Mucosa of descending colon (tissue), 3 donors: ENCODE data around the gene S100A16. TPM values are rescaled to one million over a fixed set of nuclear protein-coding genes. Genes with fewer than 3 reads are reported as not detected.

ENCODE experiments used
- ATAC-seq: fragments of 200-7000 bp; cut with Tn5 transposase; one replicate; pipeline ENCODE4 v1.9.1; 2020; ENCODE audit warnings: mild to moderate bottlenecking, moderate library complexity
- DNase-seq, 3 donors: peaks; one replicate each; pipeline ENCODE4 v3.0.0-alpha.2; 2020
- H3K36me3 ChIP-seq: fragments of 200-600 bp; one replicate; pipeline ENCODE4 v1.8.0; 2021; ENCODE audit warnings: low read depth, mild to moderate bottlenecking
- H3K4me1 ChIP-seq: fragments of 200-600 bp; one replicate; pipeline ENCODE4 v1.8.0; 2021; ENCODE audit warnings: low read depth, mild to moderate bottlenecking
- H3K4me3 ChIP-seq: fragments of 200-600 bp; one replicate; pipeline ENCODE4 v1.8.0; 2021; ENCODE audit warnings: mild to moderate bottlenecking
- H3K9me3 ChIP-seq: fragments of 200-600 bp; one replicate; pipeline ENCODE4 v1.8.0; 2021; ENCODE audit warnings: mild to moderate bottlenecking
- CTCF ChIP-seq: fragments of 200-600 bp; IDR thresholded peaks from one replicate; pipeline ENCODE4 v1.8.0; 2022; ENCODE audit warnings: antibody characterized with exemption, mild to moderate bottlenecking
- intact Hi-C, 2 donors: fragments of 100-400 bp; cut with DNase I in 1 of 2; cut with micrococcal nuclease in 1 of 2; formaldehyde crosslinking; loops; one replicate each; pipeline versions ENCODE4 v1.11.0 to v1.11.1; 2022; cut with DNase I, micrococcal nuclease
- total RNA-seq, 3 donors: library from RNA; stranded (reverse); fragmentation: NEBNext Ultra II Directional in 2 of 3; extraction: Animal tissue kit (Norgen Biotek cat#: 25700) in 2 of 3; gene quantifications; one replicate each; pipeline versions ENCODE4 v1.2.1 to v1.2.4, GENCODE V29; 2021 to 2023
- donor health status: DM: no; HTN: no; CAD: no; lungs with moderate emphysema.
- donor health status: DM: no; HTN: no; CAD: no.
- donor health status: DM: no; HTN: yes; CAD: no.

Gene S100A16
- total RNA-seq, 3 donors from 2014 or later = 79.9 to 156 (median 139) TPM

- TF ChIP-seq CTCF = peak; percentile 12
- H3K9me3 ChIP-seq = no peaks in the 10 kb centered on the region
These were observed 45.6 kb upstream of the S100A16 start, which contains the start of gene SNAPIN for GRCh38 chr1:153658400-153659174. Gene SNAPIN (plus strand): TSS chr1:153658703. CDS start chr1:153658744, 41 bp downstream.

GRCh38 chr1:153655333-153655732 lies 42.4 kb upstream of the S100A16 start:
- peaks cover 15% of the 10 kb centered on the region for H3K4me1 ChIP-seq
- H3K36me3 ChIP-seq = no peaks in the 10 kb centered on the region
- no peak for TF ChIP-seq CTCF
- no peak overlapping the region for H3K4me3 ChIP-seq
- no peak for DNase-seq
- intact Hi-C loops = no loop called here
- no peak for ATAC-seq
- H3K9me3 ChIP-seq = no peaks in the 10 kb centered on the region

More at GRCh38 chr1:153658400-153659174, 45.6 kb upstream of the S100A16 start, which contains the start of gene SNAPIN:
- Histone ChIP-seq H3K36me3 (peaks cover 6% of the 10 kb centered on the region), H3K4me3 (peak within 1 kb of the TSS; percentile 33), H3K4me1 (peaks cover 8% of the 10 kb centered on the region)
- DNase-seq (peak; percentile 93 to 95 (median 95)), ATAC-seq (peak; percentile 98)
- intact Hi-C loops = no loop called here

GRCh38 chr1:153652805-153653500 lies 40.0 kb upstream of the S100A16 start:
- peaks cover 7% of the 10 kb centered on the region for H3K4me1 ChIP-seq

GRCh38 chr1:153651771-153652170 lies 38.8 kb upstream of the S100A16 start:
- Histone ChIP-seq H3K4me1 (peaks cover 7% of the 10 kb centered on the region), H3K9me3 (no peaks in the 10 kb centered on the region), H3K4me3 (no peak overlapping the region), H3K36me3 (no peaks in the 10 kb centered on the region)
- intact Hi-C loops = no loop called here
- ATAC-seq (no peak), DNase-seq (peak in 1 of 3 donors; percentile 18)
- TF ChIP-seq CTCF = no peak

More at GRCh38 chr1:153652805-153653500, 40.0 kb upstream of the S100A16 start:
- TF ChIP-seq CTCF = no peak
- DNase-seq (peak in 1 of 3 donors; percentile 50), ATAC-seq (peak; percentile 69)
- no peak overlapping the region for H3K4me3 ChIP-seq
- no peaks in the 10 kb centered on the region for H3K9me3 ChIP-seq
- H3K36me3 ChIP-seq = no peaks in the 10 kb centered on the region
- intact Hi-C loops = no loop called here

GRCh38 chr1:153649863-153650235 lies 36.9 kb upstream of the S100A16 start:
- TF ChIP-seq CTCF = no peak
- H3K4me1 ChIP-seq = peaks cover 7% of the 10 kb centered on the region
- DNase-seq = peak in 1 of 3 donors; percentile 39
- H3K4me3 ChIP-seq = no peak overlapping the region
- intact Hi-C loops = no loop called here
- peak; percentile 54 for ATAC-seq
- no peaks in the 10 kb centered on the region for H3K9me3 ChIP-seq
- H3K36me3 ChIP-seq = no peaks in the 10 kb centered on the region
